Endothelial cell of umbilical vein (primary cell): ENCODE data around the gene DIP2C. TPM values are rescaled to one million over a fixed set of nuclear protein-coding genes. Genes with fewer than 3 reads are reported as not detected.

Source experiments
- BruUV-seq: library from RNA; stranded (reverse); fragments of 400-500 nt; replicated peaks from 2 replicates; lab custom pipeline; 2021; lab: Mats Ljungman, UMichigan
- CTCF ChIA-PET: fragments of 300-600, 350-600 bp; sonication (Branson Sonifier 250); formaldehyde crosslinking; loops from one replicate; lab custom pipeline; 2021; ENCODE audit warnings: antibody characterized with exemption, inconsistent platforms; lab: Charles Lee
- POLR2A ChIA-PET: fragments of 300-600, 350-600 bp; sonication (Branson Sonifier 250); formaldehyde crosslinking; loops from one replicate; lab custom pipeline; 2021; ENCODE audit warnings: antibody characterized with exemption, inconsistent platforms; lab: Charles Lee
- DNase-seq: peaks from one replicate; pipeline ENCODE4 v3.0.0-alpha.2; 2011; ENCODE audit warnings: low read depth, low spot score
- FAIRE-seq: peaks from 2 replicates; lab custom pipeline; 2011; peaks lifted over from hg19 to GRCh38; lab: Jason Lieb, UNC
- H2AFZ ChIP-seq: 2 replicates; pipeline ENCODE4 v1.6.0; 2012; ENCODE audit warnings: low read depth, low read length, control low read depth, inconsistent platforms
- H3K27ac ChIP-seq: 2 replicates; pipeline ENCODE4 v1.5.1; 2011; ENCODE audit warnings: low read depth, mild to moderate bottlenecking, control low read depth, low read length, moderate library complexity; ENCODE audit not compliant: insufficient read depth
- H3K27me3 ChIP-seq, 2 experiments: 2 replicates each; pipeline versions ENCODE4 v1.6.0 to v1.6.1; 2011; ENCODE audit warnings: low read length in 2 of 2, mixed read lengths in 1 of 2; ENCODE audit not compliant: control insufficient read depth in 2 of 2, insufficient read depth in 2 of 2
- H3K36me3 ChIP-seq, 2 experiments: 2 replicates in 1 of 2; 3 replicates in 1 of 2; pipeline ENCODE4 v1.5.1; 2011; ENCODE audit warnings: low read length in 2 of 2, mild to moderate bottlenecking in 1 of 2, moderate library complexity in 1 of 2; ENCODE audit not compliant: control insufficient read depth in 2 of 2, insufficient read depth in 2 of 2; ENCODE audit errors: extremely low read depth in 1 of 2
- H3K4me1 ChIP-seq: 3 replicates; pipeline ENCODE4 v1.5.1; 2011; ENCODE audit warnings: mild to moderate bottlenecking, low read length; ENCODE audit not compliant: control insufficient read depth, insufficient read depth; ENCODE audit errors: extremely low read depth
- H3K4me2 ChIP-seq: 2 replicates; pipeline ENCODE4 v1.6.1; 2011; ENCODE audit warnings: low read length, control low read depth, mixed read lengths; ENCODE audit not compliant: insufficient read depth
- H3K4me3 ChIP-seq, 3 experiments: fragments of 200-600 bp in 1 of 3; sonication (generic), shearing (Covaris generic) in 1 of 3; replicated peaks in 1 of 3; 2 replicates each; pipeline ENCODE4 v1.5.1; 2011 to 2016; ENCODE audit warnings: control low read depth in 3 of 3, low read length in 3 of 3, mild to moderate bottlenecking in 2 of 3, inconsistent platforms in 1 of 3, low read depth in 1 of 3, moderate library complexity in 1 of 3; ENCODE audit not compliant: insufficient read depth in 1 of 3
- H3K79me2 ChIP-seq: 2 replicates; pipeline ENCODE4 v1.6.0; 2012; ENCODE audit warnings: low read length, inconsistent platforms; ENCODE audit not compliant: control insufficient read depth, insufficient read depth
- H3K9ac ChIP-seq: replicated peaks from 2 replicates; pipeline ENCODE3; 2011; ENCODE audit warnings: low read length, control low read depth; ENCODE audit not compliant: insufficient read depth; ENCODE audit errors: extremely low read depth
- H3K9me1 ChIP-seq: replicated peaks from 3 replicates; pipeline ENCODE4 v1.6.0; 2011; ENCODE audit warnings: mild to moderate bottlenecking, low read length; ENCODE audit not compliant: control insufficient read depth, insufficient read depth; ENCODE audit errors: extremely low read depth
- H3K9me3 ChIP-seq: replicated peaks from 2 replicates; pipeline ENCODE4 v1.5.1; 2012; ENCODE audit warnings: low read length, inconsistent platforms; ENCODE audit not compliant: control insufficient read depth, insufficient read depth
- H4K20me1 ChIP-seq: replicated peaks from 2 replicates; pipeline ENCODE3; 2011; ENCODE audit warnings: mild to moderate bottlenecking, low read length; ENCODE audit not compliant: control insufficient read depth, insufficient read depth; ENCODE audit errors: extremely low read depth
- EZH2 ChIP-seq: IDR thresholded peaks from 2 replicates; pipeline ENCODE4 v1.6.1; 2012; ENCODE audit warnings: borderline replicate concordance, low read depth, mild to moderate bottlenecking, moderate library complexity, low read length, inconsistent platforms; ENCODE audit not compliant: severe bottlenecking
- JUN ChIP-seq: IDR thresholded peaks from 2 replicates; pipeline ENCODE4 v1.6.1; 2011; ENCODE audit warnings: borderline replicate concordance, low read depth; ENCODE audit not compliant: insufficient read length, insufficient read depth
- POLR2AphosphoS5 ChIP-seq: IDR thresholded peaks from 2 replicates; pipeline ENCODE4 v1.6.1; 2012; ENCODE audit warnings: low read depth, mild to moderate bottlenecking, control low read depth, low read length, moderate library complexity; ENCODE audit not compliant: insufficient read depth
- dilution Hi-C: fragments of 300-500 bp; cut with MboI; formaldehyde crosslinking; loops from one replicate; pipeline ENCODE4 v1.15.0; 2019; ENCODE audit warnings: low sequenced_read_pairs; ENCODE audit not compliant: extremely low pct_ligation_motif_present
- intact Hi-C: fragments of 100-400 bp; cut with micrococcal nuclease; formaldehyde crosslinking; loops from one replicate; pipeline ENCODE4 v1.10.0; 2022
- polyA plus RNA-seq, 4 experiments: library from polyadenylated mRNA; depleted of rRNA in 3 of 4; stranded (reverse) in 3 of 4; unstranded in 1 of 4; fragments of >200 nt; gene quantifications; 2 replicates each; pipeline versions ENCODE4 v1.2.1 to v1.2.3, GENCODE V29; 2011 to 2012; ENCODE audit warnings: missing spikeins in 1 of 4
- total RNA-seq: library from RNA; stranded (reverse); gene quantifications from 2 replicates; pipeline ENCODE4 v1.2.3, GENCODE V29; 2021
- TF ChIP-seq, protein P1 (sequence below), 2 donors: IDR thresholded peaks; 1 replicate in 1 of 2; 2 replicates in 1 of 2; pipeline ENCODE4 v1.5.1; 2011; ENCODE audit warnings: low read length in 2 of 2, mild to moderate bottlenecking in 2 of 2, moderate library complexity in 2 of 2, control low read depth in 1 of 2, inconsistent platforms in 1 of 2, low read depth in 1 of 2; ENCODE audit not compliant: insufficient read depth in 1 of 2; ENCODE audit errors: extremely low read depth in 1 of 2
- TF ChIP-seq, protein P2 (sequence below): IDR thresholded peaks from 2 replicates; pipeline ENCODE4 v1.6.1; 2011; ENCODE audit not compliant: insufficient read depth, insufficient read length

Gene DIP2C
- total and polyA plus RNA-seq, 2 donors (not counting 3 experiments of a cell fraction or from before 2014, with no cell fraction given): 3.6 to 10.7 TPM

DNA sequence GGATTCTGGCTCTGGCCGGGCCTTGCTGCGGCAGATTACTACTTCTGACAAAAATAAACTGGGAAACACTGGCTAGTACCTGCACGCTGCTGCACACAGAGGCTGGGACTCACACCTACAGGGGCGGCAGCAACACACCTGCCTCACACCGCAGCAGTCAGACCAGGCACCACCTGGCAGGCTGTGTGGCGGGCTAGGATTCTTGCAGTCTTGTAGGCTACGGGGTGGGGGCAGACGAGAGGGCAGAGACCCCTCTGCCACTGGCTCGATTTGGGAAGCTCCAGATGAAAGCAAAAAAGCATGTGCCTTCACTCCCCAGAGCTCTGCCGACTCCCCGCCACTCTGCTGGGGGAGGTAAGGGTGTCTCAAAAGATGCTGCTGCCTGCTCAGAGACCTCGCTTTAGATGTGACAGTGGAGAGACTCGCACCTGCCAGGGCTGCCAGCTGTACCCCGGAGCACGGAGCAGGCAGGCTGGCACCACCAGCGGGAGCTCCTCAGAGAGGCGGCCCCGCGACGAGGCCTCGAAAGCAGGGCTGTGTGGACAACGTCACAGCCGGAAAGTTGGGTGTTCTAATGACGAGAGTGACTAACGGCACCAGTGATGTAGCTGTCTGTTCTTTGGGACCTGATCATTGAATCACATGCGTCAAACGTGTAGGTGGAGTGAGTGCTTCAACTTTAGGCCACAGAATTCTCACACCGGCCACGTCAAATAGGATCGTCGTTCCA lies 303.7 kb downstream of the DIP2C start:
- TF ChIP-seq JUN (no peak), POLR2AphosphoS5 (no peak), EZH2 (no peak)
- TF ChIP-seq, protein P1, sequence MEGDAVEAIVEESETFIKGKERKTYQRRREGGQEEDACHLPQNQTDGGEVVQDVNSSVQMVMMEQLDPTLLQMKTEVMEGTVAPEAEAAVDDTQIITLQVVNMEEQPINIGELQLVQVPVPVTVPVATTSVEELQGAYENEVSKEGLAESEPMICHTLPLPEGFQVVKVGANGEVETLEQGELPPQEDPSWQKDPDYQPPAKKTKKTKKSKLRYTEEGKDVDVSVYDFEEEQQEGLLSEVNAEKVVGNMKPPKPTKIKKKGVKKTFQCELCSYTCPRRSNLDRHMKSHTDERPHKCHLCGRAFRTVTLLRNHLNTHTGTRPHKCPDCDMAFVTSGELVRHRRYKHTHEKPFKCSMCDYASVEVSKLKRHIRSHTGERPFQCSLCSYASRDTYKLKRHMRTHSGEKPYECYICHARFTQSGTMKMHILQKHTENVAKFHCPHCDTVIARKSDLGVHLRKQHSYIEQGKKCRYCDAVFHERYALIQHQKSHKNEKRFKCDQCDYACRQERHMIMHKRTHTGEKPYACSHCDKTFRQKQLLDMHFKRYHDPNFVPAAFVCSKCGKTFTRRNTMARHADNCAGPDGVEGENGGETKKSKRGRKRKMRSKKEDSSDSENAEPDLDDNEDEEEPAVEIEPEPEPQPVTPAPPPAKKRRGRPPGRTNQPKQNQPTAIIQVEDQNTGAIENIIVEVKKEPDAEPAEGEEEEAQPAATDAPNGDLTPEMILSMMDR (IDR thresholded peaks at IDR 0.05; ENCODE audit: extremely low read depth in 1 of 2, insufficient read depth in 1 of 2, low read depth in 1 of 2, low read length in 2 of 2): no peak
- TF ChIP-seq, protein P2, sequence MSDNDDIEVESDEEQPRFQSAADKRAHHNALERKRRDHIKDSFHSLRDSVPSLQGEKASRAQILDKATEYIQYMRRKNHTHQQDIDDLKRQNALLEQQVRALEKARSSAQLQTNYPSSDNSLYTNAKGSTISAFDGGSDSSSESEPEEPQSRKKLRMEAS: no peak
- Histone ChIP-seq H3K27ac (no peak overlapping the region), H3K4me1 (no peaks in the 10 kb centered on the region), H2AFZ (no peak overlapping the region), H3K4me2 (no peak overlapping the region), H3K4me3 (no peak overlapping the region), H3K9ac (no peak overlapping the region), H4K20me1 (no peaks in the 10 kb centered on the region), H3K36me3 (peaks cover 0 to 2% of the 10 kb centered on the region in 2 experiments), H3K79me2 (no peaks in the 10 kb centered on the region), H3K9me1 (no peaks in the 10 kb centered on the region), H3K9me3 (no peaks in the 10 kb centered on the region), H3K27me3 (no peaks in the 10 kb centered on the region)
- no TSS peak for BruUV-seq
- dilution Hi-C loops (no loop called here), intact Hi-C loops (no loop called here)
- DNase-seq (no peak), FAIRE-seq (no peak)
- ChIA-PET CTCF (interaction anchor here (2.2 kb wide), 1 partner anchor 10 kb away, joined by 6 read pairs; no protein-coding TSS in a partner anchor), POLR2A (no interaction called here)
